Measurements from ENCODE around the gene BMERB1.

DNA sequence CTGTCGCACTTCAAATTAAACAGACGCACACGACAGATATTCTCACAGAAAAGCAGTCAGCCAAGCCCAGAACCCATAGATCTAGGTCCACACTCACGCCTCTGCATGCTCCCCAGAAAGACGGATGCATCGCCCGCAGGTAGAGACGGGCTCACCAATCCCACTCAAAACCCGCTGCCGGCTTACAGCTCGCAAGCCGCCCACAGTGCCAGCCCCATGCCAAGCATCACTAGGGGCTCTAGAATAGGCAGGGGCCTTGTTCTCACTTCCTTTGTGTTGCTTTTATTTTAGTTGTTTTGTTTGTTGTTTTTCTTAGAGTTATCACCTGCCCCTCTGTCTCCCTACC is 336 bp upstream of the BMERB1 start:
- TF ChIP-seq, protein P1, sequence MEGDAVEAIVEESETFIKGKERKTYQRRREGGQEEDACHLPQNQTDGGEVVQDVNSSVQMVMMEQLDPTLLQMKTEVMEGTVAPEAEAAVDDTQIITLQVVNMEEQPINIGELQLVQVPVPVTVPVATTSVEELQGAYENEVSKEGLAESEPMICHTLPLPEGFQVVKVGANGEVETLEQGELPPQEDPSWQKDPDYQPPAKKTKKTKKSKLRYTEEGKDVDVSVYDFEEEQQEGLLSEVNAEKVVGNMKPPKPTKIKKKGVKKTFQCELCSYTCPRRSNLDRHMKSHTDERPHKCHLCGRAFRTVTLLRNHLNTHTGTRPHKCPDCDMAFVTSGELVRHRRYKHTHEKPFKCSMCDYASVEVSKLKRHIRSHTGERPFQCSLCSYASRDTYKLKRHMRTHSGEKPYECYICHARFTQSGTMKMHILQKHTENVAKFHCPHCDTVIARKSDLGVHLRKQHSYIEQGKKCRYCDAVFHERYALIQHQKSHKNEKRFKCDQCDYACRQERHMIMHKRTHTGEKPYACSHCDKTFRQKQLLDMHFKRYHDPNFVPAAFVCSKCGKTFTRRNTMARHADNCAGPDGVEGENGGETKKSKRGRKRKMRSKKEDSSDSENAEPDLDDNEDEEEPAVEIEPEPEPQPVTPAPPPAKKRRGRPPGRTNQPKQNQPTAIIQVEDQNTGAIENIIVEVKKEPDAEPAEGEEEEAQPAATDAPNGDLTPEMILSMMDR (IDR thresholded peaks at IDR 0.05 in 8 of 11, conservative IDR thresholded peaks at IDR 0.05 in 3 of 11) = no peak
- TF ChIP-seq POLR2A (IDR thresholded peaks at IDR 0.05) = no peak
- TF ChIP-seq POLR2AphosphoS5 (IDR thresholded peaks at IDR 0.05) = no peak
